Gastrocnemius medialis (tissue), 4 donors: ENCODE results near the gene KCNQ1.

Experiments used
- POLR2A ChIP-seq, 2 donors: fragments of 450-650 bp; IDR thresholded peaks; one replicate each; pipeline ENCODE4 v1.6.1; 2017; ENCODE audit warnings: antibody characterized with exemption in 2 of 2, mild to moderate bottlenecking in 2 of 2, moderate library complexity in 2 of 2
- TF ChIP-seq, protein P1 (sequence below), 5 experiments: fragments of 450-650 bp in 3 of 5; fragments of 200-600 bp in 2 of 5; sonication (generic) in 2 of 5; IDR thresholded peaks in 4 of 5; conservative IDR thresholded peaks in 1 of 5; 1 replicate in 4 of 5; 2 replicates in 1 of 5; pipeline ENCODE4 v1.5.1; 2016 to 2019; ENCODE audit warnings: antibody characterized with exemption in 5 of 5, mild to moderate bottlenecking in 3 of 5, moderate library complexity in 3 of 5

DNA sequence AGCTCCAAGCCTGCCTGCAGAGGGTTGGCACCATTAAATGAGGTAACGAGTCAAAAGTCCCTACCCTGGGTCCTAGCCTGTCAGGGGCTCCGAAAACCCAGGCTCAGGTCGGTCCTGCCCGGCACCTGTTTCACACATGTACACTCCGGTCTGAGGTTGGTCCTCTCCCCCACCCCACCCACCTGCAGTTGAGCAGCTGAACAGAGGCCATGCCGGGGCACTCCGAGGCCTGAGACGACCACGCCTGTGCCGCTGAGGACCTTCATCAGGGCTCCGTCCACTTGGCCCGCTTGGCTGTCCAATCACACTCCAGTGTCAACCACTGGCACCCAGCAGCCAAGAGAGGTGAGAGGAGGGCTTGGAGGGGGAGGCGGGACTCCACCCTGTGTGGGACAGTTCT is 42.7 kb upstream of the KCNQ1 start:
- TF ChIP-seq, protein P1, sequence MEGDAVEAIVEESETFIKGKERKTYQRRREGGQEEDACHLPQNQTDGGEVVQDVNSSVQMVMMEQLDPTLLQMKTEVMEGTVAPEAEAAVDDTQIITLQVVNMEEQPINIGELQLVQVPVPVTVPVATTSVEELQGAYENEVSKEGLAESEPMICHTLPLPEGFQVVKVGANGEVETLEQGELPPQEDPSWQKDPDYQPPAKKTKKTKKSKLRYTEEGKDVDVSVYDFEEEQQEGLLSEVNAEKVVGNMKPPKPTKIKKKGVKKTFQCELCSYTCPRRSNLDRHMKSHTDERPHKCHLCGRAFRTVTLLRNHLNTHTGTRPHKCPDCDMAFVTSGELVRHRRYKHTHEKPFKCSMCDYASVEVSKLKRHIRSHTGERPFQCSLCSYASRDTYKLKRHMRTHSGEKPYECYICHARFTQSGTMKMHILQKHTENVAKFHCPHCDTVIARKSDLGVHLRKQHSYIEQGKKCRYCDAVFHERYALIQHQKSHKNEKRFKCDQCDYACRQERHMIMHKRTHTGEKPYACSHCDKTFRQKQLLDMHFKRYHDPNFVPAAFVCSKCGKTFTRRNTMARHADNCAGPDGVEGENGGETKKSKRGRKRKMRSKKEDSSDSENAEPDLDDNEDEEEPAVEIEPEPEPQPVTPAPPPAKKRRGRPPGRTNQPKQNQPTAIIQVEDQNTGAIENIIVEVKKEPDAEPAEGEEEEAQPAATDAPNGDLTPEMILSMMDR (IDR thresholded peaks at IDR 0.05 in 4 of 5, conservative IDR thresholded peaks at IDR 0.05 in 1 of 5) = no peak
- TF ChIP-seq POLR2A (IDR thresholded peaks at IDR 0.05) = no peak
